Tibial artery (tissue), 4 donors: ENCODE results near the gene MSRB1.
"Not testable (repeated sequence)": the region's sequence is repeated elsewhere in the genome, so short reads cannot be mapped to it uniquely, and the experiment has no call there.

Experiments
- DNase-seq, 2 donors: peaks; one replicate each; pipeline ENCODE4 v3.0.0-alpha.2; 2019
- H3K27ac ChIP-seq, 2 donors: fragments of 200-600 bp; sonication (generic) in 1 of 2; 1 replicate in 1 of 2; 2 replicates in 1 of 2; pipeline ENCODE4 v1.5.1; 2018 to 2019; ENCODE audit warnings: mild to moderate bottlenecking in 1 of 2
- H3K27me3 ChIP-seq, 2 donors: fragments of 200-600 bp; sonication (generic) in 1 of 2; one replicate each; pipeline versions ENCODE4 v1.5.1 to v1.6.0; 2016 to 2019
- H3K36me3 ChIP-seq, 3 donors: fragments of 200-600 bp; sonication (generic) in 2 of 3; one replicate each; pipeline ENCODE4 v1.5.1; 2016 to 2019; ENCODE audit warnings: mild to moderate bottlenecking in 2 of 3
- H3K4me1 ChIP-seq, 4 donors: fragments of 200-600 bp; sonication (generic) in 2 of 4; 1 replicate in 3 of 4; 2 replicates in 1 of 4; pipeline ENCODE4 v1.5.1; 2016 to 2019
- H3K4me3 ChIP-seq, 2 donors: fragments of 200-600 bp; sonication (generic) in 1 of 2; 1 replicate in 1 of 2; 2 replicates in 1 of 2; pipeline ENCODE4 v1.5.1; 2018 to 2019; ENCODE audit warnings: mild to moderate bottlenecking in 2 of 2
- H3K9me3 ChIP-seq, 3 donors: fragments of 200-600 bp; sonication (generic) in 1 of 3; one replicate each; pipeline ENCODE4 v1.5.1; 2016 to 2019
- CTCF ChIP-seq, 2 experiments: fragments of 200-600 bp in 1 of 2; fragments of 450-650 bp in 1 of 2; IDR thresholded peaks; one replicate each; pipeline ENCODE4 v1.5.1; 2017 to 2019; ENCODE audit warnings: antibody characterized with exemption in 2 of 2, mild to moderate bottlenecking in 1 of 2, moderate library complexity in 1 of 2
- intact Hi-C: fragments of 100-400 bp; cut with DNase I; formaldehyde crosslinking; loops from one replicate; pipeline ENCODE4 v1.15.0; 2023; ENCODE audit warnings: low total_unique reads

Gene MSRB1

GRCh38 chr16:1959269-1960039, 16.5 kb upstream of the MSRB1 start, which contains the start of gene NDUFB10:
Gene NDUFB10, plus strand, starts transcription at chr16:1959538. Its CDS starts 87 bp downstream, at chr16:1959625.
- DNase-seq: peak; percentile 89 to 95
- H3K27me3 ChIP-seq: peaks cover 0 to 5% of the 10 kb centered on the region in 2 donors
- peaks cover 0 to 32% (median 21%) of the 10 kb centered on the region in 4 donors for H3K4me1 ChIP-seq
- intact Hi-C loops: no loop called here
- H3K9me3 ChIP-seq: no peaks in the 10 kb centered on the region
- H3K27ac ChIP-seq: peak within 1 kb of the TSS; percentile 85 to 92
- peak; percentile 51 to 60 for TF ChIP-seq CTCF (IDR thresholded peaks at IDR 0.05)
- peak within 1 kb of the TSS; percentile 80 to 83 for H3K4me3 ChIP-seq
- H3K36me3 ChIP-seq: peaks cover 28 to 34% (median 32%) of the 10 kb centered on the region in 3 donors

GRCh38 chr16:1958715-1959268, 15.8 kb upstream of the MSRB1 start:
- intact Hi-C loops: no loop called here
- H3K4me3 ChIP-seq: peak overlapping the region; percentile 80 to 83
- DNase-seq: no peak
- peaks cover 0 to 27% (median 18%) of the 10 kb centered on the region in 4 donors for H3K4me1 ChIP-seq
- peaks cover 0 to 11% of the 10 kb centered on the region in 2 donors for H3K27me3 ChIP-seq
- peak overlapping the region; percentile 85 to 92 for H3K27ac ChIP-seq
- no peak for TF ChIP-seq CTCF (IDR thresholded peaks at IDR 0.05)
- peaks cover 28 to 32% (median 31%) of the 10 kb centered on the region in 3 donors for H3K36me3 ChIP-seq
- no peaks in the 10 kb centered on the region for H3K9me3 ChIP-seq

GRCh38 chr16:1958143-1958491, 15.1 kb upstream of the MSRB1 start:
- H3K4me3 ChIP-seq, intact Hi-C loops, H3K9me3 ChIP-seq, DNase-seq, H3K27ac ChIP-seq: not testable (repeated sequence)
- Histone ChIP-seq H3K27me3 (peaks cover 0 to 11% of the 10 kb centered on the region in 2 donors), H3K4me1 (peaks cover 0 to 20% (median 16%) of the 10 kb centered on the region in 4 donors), H3K36me3 (peaks cover 21 to 26% (median 24%) of the 10 kb centered on the region in 3 donors)

GRCh38 chr16:1957434-1958142, 14.6 kb upstream of the MSRB1 start:
- intact Hi-C loops, H3K4me3 ChIP-seq, DNase-seq, H3K27ac ChIP-seq, H3K9me3 ChIP-seq: not testable (repeated sequence)
- Histone ChIP-seq H3K27me3 (peaks cover 0 to 11% of the 10 kb centered on the region in 2 donors), H3K4me1 (peaks cover 0 to 20% (median 16%) of the 10 kb centered on the region in 4 donors), H3K36me3 (peaks cover 16 to 21% (median 19%) of the 10 kb centered on the region in 3 donors)

GRCh38 chr16:1953734-1954133, 10.7 kb upstream of the MSRB1 start:
- Histone ChIP-seq H3K36me3 (no peaks in the 10 kb centered on the region), H3K27ac (no peak overlapping the region), H3K4me3 (no peak overlapping the region), H3K27me3 (peaks cover 0 to 11% of the 10 kb centered on the region in 2 donors), H3K9me3 (no peaks in the 10 kb centered on the region), H3K4me1 (peaks cover 0 to 7% (median 2%) of the 10 kb centered on the region in 4 donors)
- intact Hi-C loops: no loop called here
- no peak for DNase-seq
- no peak for TF ChIP-seq CTCF (IDR thresholded peaks at IDR 0.05)

GRCh38 chr16:1950559-1950958, 7.6 kb upstream of the MSRB1 start:
- Histone ChIP-seq H3K4me3 (no peak overlapping the region), H3K9me3 (no peaks in the 10 kb centered on the region), H3K4me1 (peaks cover 0 to 7% (median 1%) of the 10 kb centered on the region in 4 donors), H3K27me3 (peaks cover 0 to 11% of the 10 kb centered on the region in 2 donors), H3K27ac (no peak overlapping the region), H3K36me3 (no peaks in the 10 kb centered on the region)
- TF ChIP-seq CTCF (IDR thresholded peaks at IDR 0.05): no peak
- intact Hi-C loops: no loop called here
- peak in 1 of 2 donors; percentile 60 for DNase-seq
